Sigmoid colon (tissue), 7 donors: ENCODE data around the gene PRR7. TPM values are rescaled to one million over a fixed set of nuclear protein-coding genes. Genes with fewer than 3 reads are reported as not detected.

Experiments
- DNase-seq: peaks from one replicate; pipeline ENCODE4 v3.0.0-alpha.2; 2019
- H3K27ac ChIP-seq, 4 donors: fragments of 200-600 bp; sonication (generic); one replicate each; pipeline ENCODE4 v1.5.1; 2016 to 2019; ENCODE audit warnings: mild to moderate bottlenecking in 1 of 4
- H3K27me3 ChIP-seq, 3 donors: fragments of 200-600 bp; sonication (generic); one replicate each; pipeline ENCODE4 v1.5.1; 2019; ENCODE audit warnings: mild to moderate bottlenecking in 1 of 3
- H3K36me3 ChIP-seq, 4 donors: fragments of 200-600 bp; sonication (generic); one replicate each; pipeline ENCODE4 v1.5.1; 2016 to 2019
- H3K4me1 ChIP-seq, 4 donors: fragments of 200-600 bp; sonication (generic); one replicate each; pipeline ENCODE4 v1.5.1; 2017 to 2019
- H3K4me3 ChIP-seq, 4 donors: fragments of 200-600 bp; sonication (generic); one replicate each; pipeline ENCODE4 v1.5.1; 2017 to 2019; ENCODE audit warnings: mild to moderate bottlenecking in 2 of 4, moderate library complexity in 1 of 4
- H3K9me3 ChIP-seq, 4 donors: fragments of 200-600 bp in 3 of 4; sonication (generic) in 3 of 4; one replicate each; pipeline versions ENCODE4 v1.5.1 to v1.6.1; 2013 to 2019
- EP300 ChIP-seq, 4 donors: sonication (generic); formaldehyde crosslinking; IDR thresholded peaks; one replicate each; pipeline ENCODE4 v1.6.1; 2017; ENCODE audit warnings: antibody characterized with exemption in 4 of 4
- POLR2A ChIP-seq, 2 donors: fragments of 450-650 bp; IDR thresholded peaks; one replicate each; pipeline ENCODE4 v1.6.1; 2016; ENCODE audit warnings: antibody characterized with exemption in 2 of 2, mild to moderate bottlenecking in 2 of 2, moderate library complexity in 2 of 2
- POLR2AphosphoS5 ChIP-seq, 4 donors: sonication (generic); formaldehyde crosslinking; IDR thresholded peaks; one replicate each; pipeline ENCODE4 v1.6.1; 2017; ENCODE audit warnings: antibody characterized with exemption in 4 of 4
- WGBS, 2 donors: extraction: QIAGEN DNeasy Blood & Tissue Kit; methylation state at CpG; one replicate each; pipeline ENCODE4 v1.1.7; 2013; 5-methylcytosine and 5-hydroxymethylcytosine counted together
- intact Hi-C: fragments of 100-400 bp; cut with DNase I; formaldehyde crosslinking; loops from one replicate; pipeline ENCODE4 v1.15.1; 2023
- polyA plus RNA-seq, 3 donors: library from polyadenylated mRNA; stranded (reverse); fragments of 200-250 nt; gene quantifications; one replicate each; pipeline ENCODE4 v1.2.3, GENCODE V29; 2013
- total RNA-seq, 4 donors: library from RNA; depleted of rRNA; stranded (reverse); fragments of >200 nt; gene quantifications; one replicate each; pipeline ENCODE4 v1.1.0, GENCODE V29; 2016
- TF ChIP-seq, protein P1 (sequence below), 4 experiments: fragments of 450-650 bp in 3 of 4; fragments of 200-600 bp in 1 of 4; IDR thresholded peaks; one replicate each; pipeline ENCODE4 v1.5.1; 2016 to 2019; ENCODE audit warnings: antibody characterized with exemption in 4 of 4, mild to moderate bottlenecking in 3 of 4, moderate library complexity in 2 of 4
- donor health status: healthy with polysubstance abuse.
- donor health status: Bipolar disorder and iron deficiency.
- donor health status: healthy.

Gene PRR7
- total and polyA plus RNA-seq, 7 donors, result 0.82 to 3.7 (median 2.2) TPM; not detected in 2

DNA sequence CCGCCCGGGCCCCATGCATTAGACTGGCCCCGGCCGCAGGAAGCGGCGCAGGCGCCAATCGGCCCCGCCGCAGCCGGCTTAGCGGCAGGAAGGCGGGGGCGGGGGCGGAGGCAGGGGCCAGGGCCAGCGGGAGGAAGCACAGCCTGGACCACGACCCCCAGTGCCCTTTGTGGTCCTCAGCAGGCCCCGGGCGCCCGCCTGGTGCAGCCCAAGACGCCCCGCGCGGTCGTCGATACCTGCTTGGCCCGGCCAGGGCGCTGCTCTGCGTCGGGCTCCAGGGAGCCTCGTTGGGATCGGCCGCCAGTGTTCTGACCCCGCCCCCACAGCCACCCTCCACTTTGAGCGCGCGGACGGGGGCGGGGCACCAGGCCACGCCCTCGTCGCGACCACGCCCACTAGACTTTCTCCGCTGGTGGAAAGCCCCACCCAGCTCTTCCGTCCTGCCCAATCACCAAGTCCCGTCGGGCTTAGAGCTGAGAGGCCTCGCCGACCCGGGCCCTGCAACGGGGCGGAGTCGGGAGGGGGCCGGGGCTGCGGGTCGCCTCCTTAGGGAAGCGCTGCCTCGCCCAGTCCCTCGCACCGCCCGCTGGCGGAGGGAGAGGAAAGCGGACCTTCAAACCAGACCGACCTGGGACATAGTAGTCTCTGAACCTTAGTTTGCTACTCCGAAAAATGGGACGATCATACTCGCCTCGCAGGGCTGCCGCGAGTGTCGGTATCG is 50.8 kb downstream of the PRR7 start, which contains the start of gene PDLIM7:
TSS of gene PDLIM7 (minus strand) at position 313 of the 721 bp plus-strand sequence. CDS start 1,092 bp downstream, outside the sequence.
- TF ChIP-seq, protein P1, sequence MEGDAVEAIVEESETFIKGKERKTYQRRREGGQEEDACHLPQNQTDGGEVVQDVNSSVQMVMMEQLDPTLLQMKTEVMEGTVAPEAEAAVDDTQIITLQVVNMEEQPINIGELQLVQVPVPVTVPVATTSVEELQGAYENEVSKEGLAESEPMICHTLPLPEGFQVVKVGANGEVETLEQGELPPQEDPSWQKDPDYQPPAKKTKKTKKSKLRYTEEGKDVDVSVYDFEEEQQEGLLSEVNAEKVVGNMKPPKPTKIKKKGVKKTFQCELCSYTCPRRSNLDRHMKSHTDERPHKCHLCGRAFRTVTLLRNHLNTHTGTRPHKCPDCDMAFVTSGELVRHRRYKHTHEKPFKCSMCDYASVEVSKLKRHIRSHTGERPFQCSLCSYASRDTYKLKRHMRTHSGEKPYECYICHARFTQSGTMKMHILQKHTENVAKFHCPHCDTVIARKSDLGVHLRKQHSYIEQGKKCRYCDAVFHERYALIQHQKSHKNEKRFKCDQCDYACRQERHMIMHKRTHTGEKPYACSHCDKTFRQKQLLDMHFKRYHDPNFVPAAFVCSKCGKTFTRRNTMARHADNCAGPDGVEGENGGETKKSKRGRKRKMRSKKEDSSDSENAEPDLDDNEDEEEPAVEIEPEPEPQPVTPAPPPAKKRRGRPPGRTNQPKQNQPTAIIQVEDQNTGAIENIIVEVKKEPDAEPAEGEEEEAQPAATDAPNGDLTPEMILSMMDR (IDR thresholded peaks at IDR 0.05), result no peak
- TF ChIP-seq POLR2AphosphoS5 (IDR thresholded peaks at IDR 0.05), result peak; percentile 91 to 99 (median 98)
- TF ChIP-seq POLR2A (IDR thresholded peaks at IDR 0.05), result peak; percentile 80 to 84
- no peak for TF ChIP-seq EP300 (IDR thresholded peaks at IDR 0.05)
- Histone ChIP-seq H3K27ac (peak within 1 kb of the TSS; percentile 95 to 99 (median 97)), H3K4me1 (peaks cover 0 to 67% (median 57%) of the 10 kb centered on the region in 4 donors), H3K36me3 (peaks cover under 1 to 16% (median 7%) of the 10 kb centered on the region in 4 donors), H3K27me3 (no peaks in the 10 kb centered on the region), H3K4me3 (peak within 1 kb of the TSS; percentile 66 to 97 (median 86)), H3K9me3 (no peaks in the 10 kb centered on the region)
- intact Hi-C loops, result loop anchor here (2.0 kb wide), 1 partner anchor 71 kb away; the partner anchor contains the start of gene GRK6
- peak; percentile 99 for DNase-seq
- 0 to 1% methylated on average over 73 of the region's 73 CpGs for WGBS, 2 donors

DNA sequence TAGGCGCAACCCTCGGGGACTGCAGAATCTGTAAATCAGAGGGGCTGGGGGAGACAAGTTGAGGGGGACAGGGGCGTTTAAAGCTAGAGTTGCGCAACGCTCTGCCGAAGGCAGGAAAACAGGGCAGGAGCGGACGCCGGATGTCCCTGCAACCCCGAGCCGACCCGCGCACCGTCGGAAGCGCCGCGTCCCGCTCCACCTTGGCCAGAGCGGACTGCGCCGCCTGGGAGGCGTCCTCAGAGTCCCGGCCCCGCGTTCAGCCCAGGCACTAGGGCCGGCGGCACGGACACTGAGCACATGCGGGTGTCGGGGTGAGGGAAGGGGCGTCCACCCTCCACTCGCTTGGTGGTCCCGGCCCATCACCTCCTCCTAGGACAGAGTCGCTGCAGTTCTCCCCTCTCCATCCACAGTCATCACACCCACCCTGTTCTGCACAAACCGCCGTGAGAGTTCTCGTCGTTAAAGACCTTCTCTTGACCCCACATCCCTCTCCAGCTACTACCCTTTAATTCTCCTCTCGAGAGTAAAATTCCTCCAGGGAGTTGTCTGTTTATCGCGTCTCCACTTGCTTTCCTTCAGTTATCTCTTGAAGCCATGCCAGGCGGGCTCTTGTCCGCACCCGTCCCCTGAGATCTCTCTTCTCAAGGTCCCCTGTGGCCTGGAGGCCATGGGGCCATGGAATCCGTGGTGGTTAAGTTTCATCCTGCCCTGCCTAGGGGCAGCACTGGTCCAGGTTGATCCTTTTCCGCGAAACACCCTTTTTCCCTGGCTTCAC is 51.6 kb downstream of the PRR7 start:
- 6 to 13% methylated on average over 48 of the region's 48 CpGs for WGBS, 2 donors
- peaks cover 0 to 60% (median 49%) of the 10 kb centered on the region in 4 donors for H3K4me1 ChIP-seq

DNA sequence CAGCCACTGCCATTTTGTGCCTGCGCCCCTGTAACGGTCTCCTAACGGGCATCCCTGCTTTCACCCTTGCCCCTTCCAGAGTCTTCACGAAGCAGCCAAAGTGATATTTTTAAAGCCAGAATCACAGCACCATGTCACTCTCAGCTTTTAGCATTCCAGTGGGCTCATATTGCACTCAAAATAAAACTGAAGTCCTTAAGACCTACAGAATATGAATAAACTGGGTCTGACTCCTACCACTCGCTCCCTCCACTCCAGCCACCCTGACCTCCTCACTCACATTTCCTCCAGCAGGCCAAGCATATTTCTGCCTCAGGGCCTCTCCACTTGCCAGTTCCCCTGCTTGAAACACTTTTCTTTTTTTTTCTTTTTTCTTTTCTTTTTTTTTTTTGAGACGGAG is 53.2 kb downstream of the PRR7 start:
- H3K27me3 ChIP-seq, result no peaks in the 10 kb centered on the region
- H3K4me1 ChIP-seq, result peaks cover 0 to 44% (median 33%) of the 10 kb centered on the region in 4 donors
- TF ChIP-seq, protein P1 (IDR thresholded peaks at IDR 0.05), result no peak
- WGBS, 2 donors, result 84 to 85% methylated on average over 6 of the region's 6 CpGs
- no peak overlapping the region for H3K27ac ChIP-seq
- no peaks in the 10 kb centered on the region for H3K9me3 ChIP-seq
- intact Hi-C loops, result loop anchor here (2.0 kb wide), 2 partner anchors 17 to 73 kb away; partner anchors contain the start of genes DDX41 and GRK6
- no peak for DNase-seq
- H3K36me3 ChIP-seq, result no peaks in the 10 kb centered on the region
- H3K4me3 ChIP-seq, result no peak overlapping the region

More for the DNA sequence above, 51.6 kb downstream of the PRR7 start:
- Histone ChIP-seq H3K36me3 (peaks cover 0 to 13% (median 5%) of the 10 kb centered on the region in 4 donors), H3K27ac (peak overlapping the region; percentile 95 to 99 (median 97)), H3K4me3 (peak overlapping the region; percentile 66 to 97 (median 86)), H3K27me3 (no peaks in the 10 kb centered on the region), H3K9me3 (no peaks in the 10 kb centered on the region)
- DNase-seq, result peak; percentile 84
- intact Hi-C loops, result loop anchor here (2.0 kb wide), 1 partner anchor 71 kb away; the partner anchor contains the start of gene GRK6
- TF ChIP-seq EP300 (IDR thresholded peaks at IDR 0.05) (no peak), POLR2A (IDR thresholded peaks at IDR 0.05) (no peak), POLR2AphosphoS5 (IDR thresholded peaks at IDR 0.05) (no peak)
- TF ChIP-seq, protein P1 (IDR thresholded peaks at IDR 0.05), result no peak

DNA sequence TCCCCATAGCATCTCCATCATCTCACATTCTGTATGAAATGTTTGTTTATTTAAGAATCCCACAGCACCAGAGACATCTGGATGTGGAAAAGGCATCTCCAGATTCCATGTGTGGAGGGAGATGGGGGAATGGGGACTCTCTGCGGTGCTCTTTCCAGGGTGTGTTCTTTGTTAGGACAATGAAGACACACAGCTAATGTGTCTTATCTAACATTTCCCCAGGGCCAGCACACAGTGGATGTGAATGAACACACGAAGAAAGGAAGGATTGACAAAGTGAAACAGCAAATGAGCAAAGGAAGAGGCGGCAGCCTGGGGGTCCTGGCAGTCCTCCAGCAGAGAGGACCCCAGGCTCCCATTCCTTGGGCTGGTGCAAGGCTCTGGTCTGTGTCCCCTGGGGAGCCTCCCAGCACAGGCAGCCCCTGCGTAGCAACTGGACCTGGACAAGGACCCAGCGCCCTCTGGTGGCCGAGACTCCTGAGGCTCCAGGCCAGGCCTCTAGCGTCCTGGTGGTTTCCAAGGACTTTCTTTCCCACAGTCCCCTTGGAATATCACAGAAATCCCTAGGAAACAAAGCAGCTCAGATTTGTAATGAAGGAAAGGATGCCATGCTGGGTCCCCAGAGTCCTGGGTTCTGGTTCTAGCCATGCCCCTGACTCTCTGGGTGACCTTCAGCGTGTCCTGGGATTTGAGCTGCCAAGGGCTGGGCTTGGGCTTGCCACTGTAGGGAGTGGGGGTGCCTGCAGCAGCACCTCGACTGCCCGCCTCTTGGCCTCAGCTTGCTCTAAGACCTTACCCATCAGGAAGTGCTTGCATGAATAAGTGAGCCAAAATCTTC is 54.3 kb downstream of the PRR7 start:
- H3K4me3 ChIP-seq, result no peak overlapping the region
- intact Hi-C loops, result loop anchor here (1.0 to 2.0 kb wide), 2 partner anchors 16 to 111 kb away; partner anchors contain the start of gene DDX41
- H3K27ac ChIP-seq, result peak overlapping the region; percentile 38 to 62 (median 58)
- no peak for TF ChIP-seq EP300 (IDR thresholded peaks at IDR 0.05)
- TF ChIP-seq POLR2A (IDR thresholded peaks at IDR 0.05), result no peak
- TF ChIP-seq, protein P1 (IDR thresholded peaks at IDR 0.05), result peak; percentile 85 to 94 (median 90)
- peak in 1 of 4 donors; percentile 38 for TF ChIP-seq POLR2AphosphoS5 (IDR thresholded peaks at IDR 0.05)
- peak; percentile 95 for DNase-seq
- no peaks in the 10 kb centered on the region for H3K9me3 ChIP-seq
- H3K27me3 ChIP-seq, result no peaks in the 10 kb centered on the region
- peaks cover 0 to 33% (median 24%) of the 10 kb centered on the region in 4 donors for H3K4me1 ChIP-seq
- no peaks in the 10 kb centered on the region for H3K36me3 ChIP-seq
- 18 to 23% methylated on average over 10 of the region's 10 CpGs for WGBS, 2 donors
